Glutamatergic neuron (in vitro differentiated cells): Measurements from ENCODE around the gene MAPK4. TPM values are rescaled to one million over a fixed set of nuclear protein-coding genes. Genes with fewer than 3 reads are reported as not detected.
"Not testable (repeated sequence)": the region's sequence is repeated elsewhere in the genome, so short reads cannot be mapped to it uniquely, and the experiment has no call there.

Experiments
- DNase-seq: peaks from one replicate; pipeline ENCODE4 v3.0.0; 2022
- H3K27ac Mint-ChIP-seq: one replicate; pipeline ENCODE4 v1.8.0; 2020; ENCODE audit warnings: mild to moderate bottlenecking, mixed read lengths, inconsistent platforms; ENCODE audit not compliant: unreplicated experiment
- H3K27me3 Mint-ChIP-seq: one replicate; pipeline ENCODE4 v1.8.0; 2020; ENCODE audit warnings: mild to moderate bottlenecking, moderate library complexity, mixed read lengths, inconsistent platforms; ENCODE audit not compliant: unreplicated experiment
- H3K36me3 Mint-ChIP-seq: one replicate; pipeline ENCODE4 v1.8.0; 2020; ENCODE audit warnings: mild to moderate bottlenecking, mixed read lengths, inconsistent platforms; ENCODE audit not compliant: unreplicated experiment
- H3K4me1 Mint-ChIP-seq: one replicate; pipeline ENCODE4 v1.8.0; 2020; ENCODE audit warnings: mild to moderate bottlenecking, low read depth, mixed read lengths, inconsistent platforms; ENCODE audit not compliant: unreplicated experiment
- H3K4me3 Mint-ChIP-seq: one replicate; pipeline ENCODE4 v1.8.0; 2020; ENCODE audit warnings: mild to moderate bottlenecking, mixed read lengths, inconsistent platforms; ENCODE audit not compliant: unreplicated experiment
- H3K9me3 Mint-ChIP-seq: one replicate; pipeline ENCODE4 v1.8.0; 2020; ENCODE audit warnings: mild to moderate bottlenecking, moderate library complexity, mixed read lengths, inconsistent platforms; ENCODE audit not compliant: unreplicated experiment
- total RNA-seq: library from RNA; stranded (reverse); fragmentation: NEBNext Ultra II Directional; extraction: Animal tissue kit (Norgen Biotek cat#: 25700); gene quantifications from one replicate; pipeline ENCODE4 v1.2.1, GENCODE V29; 2021; ENCODE audit not compliant: unreplicated experiment
- TF ChIP-seq, protein P1 (sequence below): fragments of 200-600 bp; sonication (generic); IDR thresholded peaks from one replicate; pipeline ENCODE4 v1.5.0; 2021; ENCODE audit not compliant: partially characterized antibody, unreplicated experiment

Gene MAPK4
- total RNA-seq, 1 donor from 2014 or later = 13.1 TPM

DNA sequence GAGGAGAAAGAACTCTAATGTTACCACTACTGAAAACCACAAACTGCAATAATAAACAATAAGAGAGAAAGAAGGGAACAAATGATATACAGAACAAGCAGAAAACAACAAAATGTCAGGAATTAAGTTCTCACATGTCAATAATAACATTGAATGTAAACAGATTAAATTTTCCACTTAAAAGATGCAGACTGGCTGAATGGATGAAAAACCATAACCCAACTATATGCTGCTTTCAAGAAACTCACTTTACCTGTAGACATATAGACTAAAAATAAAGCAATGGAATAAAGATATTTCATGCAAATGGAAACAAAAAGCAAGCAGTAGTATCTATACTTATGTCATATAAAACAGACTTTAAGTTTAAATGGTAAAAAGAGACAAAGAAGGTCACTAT, 209.6 kb downstream of the MAPK4 start:
- peaks cover 9% of the 10 kb centered on the region for H3K9me3 Mint-ChIP-seq

DNA sequence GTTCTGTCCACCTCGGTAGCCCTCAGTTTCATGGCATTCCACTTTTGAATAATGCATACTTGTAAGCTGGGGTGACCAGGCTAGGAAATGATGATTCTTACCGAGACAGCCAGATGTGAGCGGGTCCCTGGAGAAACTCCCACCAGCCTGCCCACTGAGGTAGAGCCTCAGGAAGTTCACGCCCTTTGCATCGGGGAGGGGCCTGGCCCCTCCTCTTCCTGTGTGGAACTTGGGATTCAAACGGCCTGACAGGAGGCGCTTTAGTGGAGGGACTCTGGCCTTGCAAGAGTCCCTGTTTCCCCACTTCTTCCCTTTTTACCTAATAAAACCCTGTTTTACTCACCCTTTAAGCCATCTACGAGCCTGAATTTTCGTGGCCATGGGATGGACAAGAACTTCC, 215.3 kb downstream of the MAPK4 start:
- Mint-ChIP-seq H3K27me3 (no peaks in the 10 kb centered on the region), H3K4me3 (no peak overlapping the region), H3K4me1 (no peaks in the 10 kb centered on the region), H3K27ac (no peak overlapping the region), H3K9me3 (no peaks in the 10 kb centered on the region), H3K36me3 (no peaks in the 10 kb centered on the region)
- no peak for DNase-seq
- TF ChIP-seq, protein P1, sequence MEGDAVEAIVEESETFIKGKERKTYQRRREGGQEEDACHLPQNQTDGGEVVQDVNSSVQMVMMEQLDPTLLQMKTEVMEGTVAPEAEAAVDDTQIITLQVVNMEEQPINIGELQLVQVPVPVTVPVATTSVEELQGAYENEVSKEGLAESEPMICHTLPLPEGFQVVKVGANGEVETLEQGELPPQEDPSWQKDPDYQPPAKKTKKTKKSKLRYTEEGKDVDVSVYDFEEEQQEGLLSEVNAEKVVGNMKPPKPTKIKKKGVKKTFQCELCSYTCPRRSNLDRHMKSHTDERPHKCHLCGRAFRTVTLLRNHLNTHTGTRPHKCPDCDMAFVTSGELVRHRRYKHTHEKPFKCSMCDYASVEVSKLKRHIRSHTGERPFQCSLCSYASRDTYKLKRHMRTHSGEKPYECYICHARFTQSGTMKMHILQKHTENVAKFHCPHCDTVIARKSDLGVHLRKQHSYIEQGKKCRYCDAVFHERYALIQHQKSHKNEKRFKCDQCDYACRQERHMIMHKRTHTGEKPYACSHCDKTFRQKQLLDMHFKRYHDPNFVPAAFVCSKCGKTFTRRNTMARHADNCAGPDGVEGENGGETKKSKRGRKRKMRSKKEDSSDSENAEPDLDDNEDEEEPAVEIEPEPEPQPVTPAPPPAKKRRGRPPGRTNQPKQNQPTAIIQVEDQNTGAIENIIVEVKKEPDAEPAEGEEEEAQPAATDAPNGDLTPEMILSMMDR = no peak

More for the DNA sequence above, 209.6 kb downstream of the MAPK4 start:
- TF ChIP-seq, protein P1 = no peak
- Mint-ChIP-seq H3K27me3 (peaks cover 2% of the 10 kb centered on the region), H3K4me1 (no peaks in the 10 kb centered on the region), H3K36me3 (peaks cover 9% of the 10 kb centered on the region), H3K27ac (no peak overlapping the region), H3K4me3 (no peak overlapping the region)
- DNase-seq = no peak

DNA sequence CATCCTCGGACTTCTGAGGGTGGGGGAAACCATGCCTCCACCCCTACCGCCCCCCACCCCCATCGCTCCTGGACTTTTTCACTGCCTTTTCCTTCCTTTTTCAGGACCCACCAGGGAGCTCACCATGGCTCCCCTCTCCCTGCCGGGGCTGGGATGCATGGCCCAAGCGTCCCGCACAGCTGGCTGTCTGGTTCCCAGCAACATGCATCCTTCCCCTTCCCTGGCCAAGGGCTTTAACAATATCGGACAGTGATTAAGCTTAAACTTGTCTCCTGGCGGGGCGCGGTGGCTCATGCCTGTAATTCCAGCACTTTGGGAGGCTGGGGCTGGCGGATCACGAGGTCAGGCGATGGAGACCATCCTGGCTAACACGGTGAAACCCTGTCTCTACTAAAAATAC, 215.8 kb downstream of the MAPK4 start:
- H3K4me3 Mint-ChIP-seq = no peak overlapping the region
- H3K27ac Mint-ChIP-seq = no peak overlapping the region
- H3K4me1 Mint-ChIP-seq = no peaks in the 10 kb centered on the region
- DNase-seq = no peak
- TF ChIP-seq, protein P1 = no peak
- no peaks in the 10 kb centered on the region for H3K9me3 Mint-ChIP-seq
- no peaks in the 10 kb centered on the region for H3K36me3 Mint-ChIP-seq
- no peaks in the 10 kb centered on the region for H3K27me3 Mint-ChIP-seq

DNA sequence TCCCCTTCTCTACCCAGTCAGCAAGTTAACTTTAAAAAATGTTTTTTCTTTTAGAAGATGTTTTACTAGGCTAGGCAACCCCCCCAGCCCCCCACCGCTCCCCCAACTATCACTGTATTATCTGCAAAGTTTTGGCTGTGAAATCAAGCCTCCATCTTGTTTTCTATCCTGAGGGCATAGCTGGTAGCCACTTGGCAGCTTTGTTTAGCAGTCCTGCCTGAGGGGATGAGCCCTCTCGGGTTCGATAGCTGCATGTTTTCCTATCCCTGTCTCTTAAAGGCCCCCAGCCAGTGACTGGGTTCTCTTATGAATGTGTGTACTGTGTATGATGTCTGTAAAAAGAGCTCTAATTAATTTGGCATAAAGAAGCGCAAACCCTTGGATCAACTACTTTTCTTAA, 216.5 kb downstream of the MAPK4 start:
- TF ChIP-seq, protein P1 = no peak
- H3K27ac Mint-ChIP-seq = no peak overlapping the region

DNA sequence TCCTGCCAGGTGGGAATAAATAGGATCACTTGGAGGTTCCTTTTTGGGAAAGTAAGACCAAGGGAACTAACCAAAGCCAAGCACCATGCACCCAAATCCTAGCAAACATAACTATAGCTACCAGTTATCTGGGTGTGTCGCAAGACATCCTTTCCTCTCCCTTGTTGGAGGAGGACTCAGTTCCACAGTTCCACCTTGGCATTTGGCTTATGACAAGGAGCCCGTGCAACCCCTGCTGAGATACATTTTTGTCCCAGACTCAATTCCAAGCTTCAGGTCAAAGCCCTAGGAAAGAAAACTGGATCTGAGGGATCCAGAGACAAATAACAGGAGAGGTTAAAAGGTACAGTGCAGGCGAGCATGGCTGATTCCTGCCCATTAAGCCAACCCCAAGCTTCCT, 219.1 kb downstream of the MAPK4 start:
- not testable (repeated sequence) for H3K27me3 Mint-ChIP-seq, H3K4me1 Mint-ChIP-seq, H3K36me3 Mint-ChIP-seq, H3K9me3 Mint-ChIP-seq, H3K27ac Mint-ChIP-seq, H3K4me3 Mint-ChIP-seq, DNase-seq

More for the DNA sequence above, 216.5 kb downstream of the MAPK4 start:
- no peaks in the 10 kb centered on the region for H3K9me3 Mint-ChIP-seq
- H3K27me3 Mint-ChIP-seq = no peaks in the 10 kb centered on the region
- H3K36me3 Mint-ChIP-seq = no peaks in the 10 kb centered on the region
- DNase-seq = no peak
- H3K4me1 Mint-ChIP-seq = no peaks in the 10 kb centered on the region
- H3K4me3 Mint-ChIP-seq = no peak overlapping the region

Other genes with a start within 250 kb of the MAPK4 start
- 2.0 TPM for gene SKA1, start 185.0 kb upstream of the MAPK4 start, total RNA-seq